Astrocyte (in vitro differentiated cells and primary cell): ENCODE results near the gene PRR36.

Source experiments
- CTCF ChIP-seq: IDR thresholded peaks from 2 replicates; pipeline ENCODE4 v1.5.1; 2011; ENCODE audit warnings: low read depth, mild to moderate bottlenecking, inconsistent platforms, low read length, moderate library complexity; ENCODE audit not compliant: insufficient read depth
- EZH2 ChIP-seq: IDR thresholded peaks from 2 replicates; pipeline ENCODE4 v1.6.1; 2012; ENCODE audit warnings: mild to moderate bottlenecking, low read length, inconsistent platforms; ENCODE audit not compliant: insufficient read depth

- TF ChIP-seq EZH2 (no peak), CTCF (no peak)
Measured at GRCh38 chr19:7907122-7907521, 32.9 kb upstream of the PRR36 start.
